Progenitor cell of endocrine pancreas (in vitro differentiated cells): Measurements from ENCODE around the gene CD27. TPM values are rescaled to one million over a fixed set of nuclear protein-coding genes. Genes with fewer than 3 reads are reported as not detected.
"Not testable (repeated sequence)": the region's sequence is repeated elsewhere in the genome, so short reads cannot be mapped to it uniquely, and the experiment has no call there.

Experiments
- DNase-seq: peaks from one replicate; pipeline ENCODE4 v3.0.0; 2021; ENCODE audit warnings: low spot score; ENCODE audit not compliant: unreplicated experiment
- H3K27ac Mint-ChIP-seq: 2 replicates; pipeline ENCODE4 v1.8.0; 2021; ENCODE audit warnings: mild to moderate bottlenecking, moderate library complexity, mixed read lengths
- H3K27me3 Mint-ChIP-seq: 2 replicates; pipeline ENCODE4 v1.8.0; 2021; ENCODE audit warnings: mixed read lengths
- H3K36me3 Mint-ChIP-seq: 2 replicates; pipeline ENCODE4 v1.8.0; 2022; ENCODE audit warnings: mixed read lengths; ENCODE audit not compliant: insufficient read depth
- H3K4me1 Mint-ChIP-seq: 2 replicates; pipeline ENCODE4 v1.8.0; 2021; ENCODE audit warnings: low read depth, mixed read lengths
- H3K4me3 Mint-ChIP-seq: 2 replicates; pipeline ENCODE4 v1.8.0; 2021; ENCODE audit warnings: low read depth, mild to moderate bottlenecking, moderate library complexity, mixed read lengths
- H3K9me3 Mint-ChIP-seq: 2 replicates; pipeline ENCODE4 v1.8.0; 2021; ENCODE audit warnings: low read depth, mixed read lengths
- CTCF ChIP-seq: fragments of 200-600 bp; sonication (generic); IDR thresholded peaks from one replicate; pipeline ENCODE4 v1.5.0; 2021; ENCODE audit warnings: antibody characterized with exemption, mild to moderate bottlenecking; ENCODE audit not compliant: unreplicated experiment
- total RNA-seq: library from RNA; stranded (reverse); gene quantifications from 2 replicates; pipeline ENCODE4 v1.2.1, GENCODE V29; 2021

Gene CD27
- total RNA-seq, 1 donor from 2014 or later: not detected

DNA sequence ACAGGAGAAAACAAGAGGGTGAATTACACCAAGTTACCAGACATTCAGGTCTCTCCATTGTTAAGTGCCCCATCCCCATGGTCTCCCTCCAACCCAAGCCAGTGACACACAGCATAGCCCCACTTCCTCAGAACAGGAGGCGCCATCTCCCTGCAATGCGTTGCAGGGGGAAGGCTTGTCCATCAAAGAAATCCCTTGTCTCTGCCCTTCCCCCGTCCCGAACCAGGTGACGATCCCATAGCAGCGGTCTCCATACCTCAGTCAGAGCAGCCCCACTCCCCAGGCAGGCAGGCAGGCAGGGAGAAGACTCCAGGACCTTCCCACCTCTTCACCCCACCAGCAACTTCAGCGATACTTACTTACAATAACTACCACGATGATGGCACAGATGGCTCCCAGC lies 19.8 kb downstream of the CD27 start:
- TF ChIP-seq CTCF: no peak

GRCh38 chr12:6465467-6466183 lies 20.9 kb downstream of the CD27 start:
- H3K27me3 Mint-ChIP-seq: peaks cover 29% of the 10 kb centered on the region
- peaks cover 3% of the 10 kb centered on the region for H3K36me3 Mint-ChIP-seq
- H3K4me3 Mint-ChIP-seq: no peak overlapping the region
- DNase-seq: peak; percentile 63
- H3K9me3 Mint-ChIP-seq: no peaks in the 10 kb centered on the region
- H3K27ac Mint-ChIP-seq: no peak overlapping the region
- H3K4me1 Mint-ChIP-seq: peaks cover 2% of the 10 kb centered on the region
- TF ChIP-seq CTCF: peak; percentile 89

More for the DNA sequence above, 19.8 kb downstream of the CD27 start:
- Mint-ChIP-seq H3K27ac (no peak overlapping the region), H3K4me3 (no peak overlapping the region), H3K36me3 (peaks cover 3% of the 10 kb centered on the region), H3K9me3 (no peaks in the 10 kb centered on the region), H3K27me3 (peaks cover 25% of the 10 kb centered on the region), H3K4me1 (no peaks in the 10 kb centered on the region)
- DNase-seq: no peak

DNA sequence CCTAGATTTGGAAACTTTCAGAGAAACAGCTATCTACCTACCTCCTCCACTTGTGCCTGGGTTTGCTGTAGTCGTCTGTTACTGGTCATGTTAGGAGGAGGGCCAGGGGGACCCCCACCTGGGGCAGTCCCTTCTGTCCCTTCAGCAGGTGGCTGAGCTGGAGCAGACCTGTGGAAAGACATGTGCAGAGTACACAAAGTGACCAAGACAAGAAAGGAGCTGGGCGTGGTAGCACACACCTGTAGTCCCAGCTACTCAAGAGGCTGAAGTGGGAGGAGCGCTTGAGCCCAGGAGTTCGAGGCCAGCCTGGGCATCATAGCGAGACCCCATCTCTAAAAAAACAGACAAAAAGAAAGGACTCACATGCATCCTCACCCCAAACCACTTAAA lies 21.4 kb downstream of the CD27 start:
- Mint-ChIP-seq H3K9me3 (no peaks in the 10 kb centered on the region), H3K27ac (no peak overlapping the region), H3K27me3 (peaks cover 31% of the 10 kb centered on the region), H3K4me3 (no peak overlapping the region), H3K36me3 (peaks cover 3% of the 10 kb centered on the region), H3K4me1 (peaks cover 4% of the 10 kb centered on the region)
- TF ChIP-seq CTCF: no peak
- no peak for DNase-seq

DNA sequence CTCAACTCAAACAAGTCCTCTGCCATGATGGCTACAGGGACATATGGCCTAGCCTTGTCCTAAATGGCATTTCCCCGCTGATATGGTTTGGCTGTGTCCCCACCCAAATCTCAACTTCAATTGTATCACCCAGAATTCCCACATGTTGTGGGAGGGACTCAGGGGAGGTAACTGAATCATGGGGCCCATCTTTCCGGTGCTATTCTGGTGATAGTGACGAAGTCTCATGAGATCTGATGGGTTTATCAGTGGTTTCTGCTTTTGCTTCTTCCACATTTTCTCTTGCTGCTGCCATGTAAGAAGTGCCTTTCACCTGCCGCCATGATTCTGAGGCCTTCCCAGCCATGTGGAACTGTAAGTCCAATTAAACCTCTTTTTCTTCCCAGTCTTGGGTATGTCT lies 22.0 kb downstream of the CD27 start:
- DNase-seq, H3K36me3 Mint-ChIP-seq, H3K9me3 Mint-ChIP-seq, H3K4me3 Mint-ChIP-seq, H3K4me1 Mint-ChIP-seq, H3K27ac Mint-ChIP-seq: not testable (repeated sequence)
- peaks cover 34% of the 10 kb centered on the region for H3K27me3 Mint-ChIP-seq

DNA sequence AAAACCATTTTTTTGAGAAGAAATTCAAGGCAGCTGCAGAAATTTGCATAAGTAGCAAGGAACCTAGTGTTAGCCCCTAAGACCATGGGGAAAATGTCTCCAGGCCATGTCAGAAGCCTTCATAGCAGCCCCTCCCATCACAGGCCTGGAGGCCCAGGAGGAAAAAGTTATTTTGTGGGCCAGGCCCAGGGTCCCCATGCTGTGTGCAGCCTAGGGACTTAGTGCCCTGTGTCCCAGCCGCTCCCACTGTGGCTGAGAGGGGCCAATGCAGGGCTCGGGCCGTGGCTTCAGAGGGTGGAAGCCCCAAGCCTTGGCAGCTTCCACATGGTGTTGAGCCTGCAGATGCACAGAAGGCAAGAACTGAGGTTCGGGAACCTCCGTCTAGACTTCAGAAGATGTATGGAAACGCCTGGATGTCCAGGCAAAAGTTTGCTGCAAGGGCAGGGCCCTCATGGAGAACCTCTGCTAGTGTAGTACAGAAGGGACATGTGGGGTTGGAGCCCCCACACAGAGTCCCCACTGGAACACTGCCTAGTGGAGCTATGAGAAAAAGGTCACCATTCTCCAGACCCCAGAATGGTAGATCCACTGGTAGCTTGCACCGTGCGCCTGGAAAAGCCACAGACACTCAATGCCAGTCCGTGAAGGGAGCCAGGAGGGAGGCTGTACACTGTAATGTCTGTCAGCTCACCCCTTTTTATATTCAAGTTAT lies 23.0 kb downstream of the CD27 start:
- H3K9me3 Mint-ChIP-seq, DNase-seq, H3K4me1 Mint-ChIP-seq, H3K4me3 Mint-ChIP-seq, H3K27ac Mint-ChIP-seq, H3K36me3 Mint-ChIP-seq: not testable (repeated sequence)
- peaks cover 41% of the 10 kb centered on the region for H3K27me3 Mint-ChIP-seq

- TF ChIP-seq CTCF: no peak
- Mint-ChIP-seq H3K9me3 (no peaks in the 10 kb centered on the region), H3K36me3 (peaks cover 3% of the 10 kb centered on the region), H3K27ac (no peak overlapping the region), H3K4me1 (peaks cover 7% of the 10 kb centered on the region), H3K27me3 (peaks cover 41% of the 10 kb centered on the region), H3K4me3 (no peak overlapping the region)
- no peak for DNase-seq
These were observed 23.5 kb downstream of the CD27 start for GRCh38 chr12:6468283-6468575.
